ENCODE data around the gene TM4SF4.

Gene TM4SF4

GRCh38 chr3:149514471-149514870 is 40.0 kb downstream of the TM4SF4 start:
- TF ChIP-seq CTCF (IDR thresholded peaks at IDR 0.05; ENCODE audit: insufficient read depth, low read length, missing control alignments) = no peak
- ChIA-PET CTCF (interaction anchor here (0.8 to 8.7 kb wide), 12 partner anchors 12 to 294 kb away, joined by 4 to 104 read pairs (median 10); no protein-coding TSS in a partner anchor), POLR2A (no interaction called here)
- no peak overlapping the region for H3K4me3 ChIP-seq (ENCODE audit: low read depth, low read length)
- no peak for DNase-seq (ENCODE audit: low read depth, low spot score)

GRCh38 chr3:149515249-149515648 is 40.8 kb downstream of the TM4SF4 start:
- no peak for DNase-seq (ENCODE audit: low read depth, low spot score)
- ChIA-PET CTCF (interaction anchor here (1.2 to 8.7 kb wide), 10 partner anchors 12 to 293 kb away, joined by 4 to 104 read pairs (median 12); no protein-coding TSS in a partner anchor), POLR2A (no interaction called here)
- H3K4me3 ChIP-seq (ENCODE audit: low read depth, low read length) = no peak overlapping the region
- no peak for TF ChIP-seq CTCF (IDR thresholded peaks at IDR 0.05; ENCODE audit: insufficient read depth, low read length, missing control alignments)

GRCh38 chr3:149516920-149517319 is 42.4 kb downstream of the TM4SF4 start:
- ChIA-PET CTCF (interaction anchor here (0.7 to 1.7 kb wide), 6 partner anchors 10 to 397 kb away, joined by 3 to 9 read pairs (median 3); no protein-coding TSS in a partner anchor), POLR2A (no interaction called here)
- H3K4me3 ChIP-seq (ENCODE audit: low read depth, low read length) = no peak overlapping the region
- no peak for DNase-seq (ENCODE audit: low read depth, low spot score)
- TF ChIP-seq CTCF (IDR thresholded peaks at IDR 0.05; ENCODE audit: insufficient read depth, low read length, missing control alignments) = no peak

GRCh38 chr3:149519912-149520311 is 45.4 kb downstream of the TM4SF4 start:
- TF ChIP-seq CTCF (IDR thresholded peaks at IDR 0.05; ENCODE audit: insufficient read depth, low read length, missing control alignments) = no peak
- DNase-seq (ENCODE audit: low read depth, low spot score) = no peak
- CTCF ChIA-PET = interaction anchor here (1.4 to 3.3 kb wide), 7 partner anchors 8 to 252 kb away, joined by 4 to 28 read pairs (median 10); partner anchors contain the start of gene COMMD2
- H3K4me3 ChIP-seq (ENCODE audit: low read depth, low read length) = no peak overlapping the region
- POLR2A ChIA-PET = no interaction called here

GRCh38 chr3:149523512-149524299 is 49.2 kb downstream of the TM4SF4 start:
- no peak for DNase-seq (ENCODE audit: low read depth, low spot score)
- POLR2A ChIA-PET = no interaction called here
- CTCF ChIA-PET = interaction anchor here (0.7 to 2.3 kb wide), 12 partner anchors 8 to 248 kb away, joined by 3 to 8 read pairs (median 4); no protein-coding TSS in a partner anchor
- no peak overlapping the region for H3K4me3 ChIP-seq (ENCODE audit: low read depth, low read length)
- TF ChIP-seq CTCF (IDR thresholded peaks at IDR 0.05; ENCODE audit: insufficient read depth, low read length, missing control alignments) = no peak
